ENCODE data around the gene C16orf95.

DNA sequence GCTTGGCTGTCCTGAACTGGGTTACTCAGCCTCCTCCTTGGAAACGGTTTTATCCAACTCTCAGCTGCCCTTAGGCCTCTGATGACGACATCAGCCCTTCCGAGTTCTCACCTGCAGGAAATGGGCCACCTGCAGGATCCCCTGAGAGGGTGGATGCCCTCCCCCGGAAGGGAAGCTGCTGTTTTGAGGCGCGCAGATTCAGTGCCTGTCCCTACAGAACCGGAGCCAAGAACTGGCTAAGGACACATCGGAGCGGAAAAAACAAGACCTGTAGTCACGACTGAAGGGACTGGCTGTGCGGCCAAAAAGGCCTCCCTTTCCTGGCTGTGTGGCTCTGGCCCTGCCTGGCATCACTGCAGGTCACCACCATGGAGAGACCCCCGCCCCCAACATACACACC is 11.7 kb upstream of the C16orf95 start:
- TF ChIP-seq, protein P1, sequence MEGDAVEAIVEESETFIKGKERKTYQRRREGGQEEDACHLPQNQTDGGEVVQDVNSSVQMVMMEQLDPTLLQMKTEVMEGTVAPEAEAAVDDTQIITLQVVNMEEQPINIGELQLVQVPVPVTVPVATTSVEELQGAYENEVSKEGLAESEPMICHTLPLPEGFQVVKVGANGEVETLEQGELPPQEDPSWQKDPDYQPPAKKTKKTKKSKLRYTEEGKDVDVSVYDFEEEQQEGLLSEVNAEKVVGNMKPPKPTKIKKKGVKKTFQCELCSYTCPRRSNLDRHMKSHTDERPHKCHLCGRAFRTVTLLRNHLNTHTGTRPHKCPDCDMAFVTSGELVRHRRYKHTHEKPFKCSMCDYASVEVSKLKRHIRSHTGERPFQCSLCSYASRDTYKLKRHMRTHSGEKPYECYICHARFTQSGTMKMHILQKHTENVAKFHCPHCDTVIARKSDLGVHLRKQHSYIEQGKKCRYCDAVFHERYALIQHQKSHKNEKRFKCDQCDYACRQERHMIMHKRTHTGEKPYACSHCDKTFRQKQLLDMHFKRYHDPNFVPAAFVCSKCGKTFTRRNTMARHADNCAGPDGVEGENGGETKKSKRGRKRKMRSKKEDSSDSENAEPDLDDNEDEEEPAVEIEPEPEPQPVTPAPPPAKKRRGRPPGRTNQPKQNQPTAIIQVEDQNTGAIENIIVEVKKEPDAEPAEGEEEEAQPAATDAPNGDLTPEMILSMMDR (IDR thresholded peaks at IDR 0.05): no peak
- TF ChIP-seq POLR2A (IDR thresholded peaks at IDR 0.05): no peak
